HL-60 (cell line): Measurements from ENCODE around the gene MYO7A.

ENCODE experiments used
- GABPA ChIP-seq: IDR thresholded peaks from 2 replicates; pipeline ENCODE4 v1.6.1; 2012; ENCODE audit warnings: low read depth
- POLR2AphosphoS5 ChIP-seq: IDR thresholded peaks from 2 replicates; pipeline ENCODE4 v1.6.1; 2012; ENCODE audit warnings: low read depth
- SPI1 ChIP-seq: IDR thresholded peaks from 2 replicates; pipeline ENCODE4 v1.6.1; 2012; ENCODE audit warnings: low read depth, mild to moderate bottlenecking, borderline replicate concordance
- TF ChIP-seq, protein P1 (sequence below): IDR thresholded peaks from one replicate; pipeline ENCODE4 v1.5.1; 2011; ENCODE audit warnings: low read length, control low read depth, inconsistent platforms; ENCODE audit not compliant: insufficient read depth
- TF ChIP-seq, protein P2 (sequence below): IDR thresholded peaks from 2 replicates; pipeline ENCODE4 v1.6.1; 2012; ENCODE audit warnings: low read depth; ENCODE audit not compliant: insufficient replicate concordance

DNA sequence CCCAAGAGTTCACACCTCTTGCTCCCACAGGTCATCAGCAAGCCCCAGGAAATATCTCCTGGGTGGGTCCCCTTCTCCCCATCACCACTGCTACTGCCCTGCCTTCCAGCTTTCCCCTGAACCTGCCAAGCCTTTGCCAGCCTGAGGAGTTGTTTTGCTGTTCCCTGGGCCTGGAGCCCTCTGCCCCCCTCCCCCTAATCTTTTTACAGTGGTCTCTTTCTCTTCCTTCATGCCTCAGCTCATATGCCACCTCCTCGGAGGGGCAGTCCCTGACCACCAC is 18.9 kb downstream of the MYO7A start:
- TF ChIP-seq SPI1 (no peak), POLR2AphosphoS5 (no peak), GABPA (no peak)
- TF ChIP-seq, protein P1, sequence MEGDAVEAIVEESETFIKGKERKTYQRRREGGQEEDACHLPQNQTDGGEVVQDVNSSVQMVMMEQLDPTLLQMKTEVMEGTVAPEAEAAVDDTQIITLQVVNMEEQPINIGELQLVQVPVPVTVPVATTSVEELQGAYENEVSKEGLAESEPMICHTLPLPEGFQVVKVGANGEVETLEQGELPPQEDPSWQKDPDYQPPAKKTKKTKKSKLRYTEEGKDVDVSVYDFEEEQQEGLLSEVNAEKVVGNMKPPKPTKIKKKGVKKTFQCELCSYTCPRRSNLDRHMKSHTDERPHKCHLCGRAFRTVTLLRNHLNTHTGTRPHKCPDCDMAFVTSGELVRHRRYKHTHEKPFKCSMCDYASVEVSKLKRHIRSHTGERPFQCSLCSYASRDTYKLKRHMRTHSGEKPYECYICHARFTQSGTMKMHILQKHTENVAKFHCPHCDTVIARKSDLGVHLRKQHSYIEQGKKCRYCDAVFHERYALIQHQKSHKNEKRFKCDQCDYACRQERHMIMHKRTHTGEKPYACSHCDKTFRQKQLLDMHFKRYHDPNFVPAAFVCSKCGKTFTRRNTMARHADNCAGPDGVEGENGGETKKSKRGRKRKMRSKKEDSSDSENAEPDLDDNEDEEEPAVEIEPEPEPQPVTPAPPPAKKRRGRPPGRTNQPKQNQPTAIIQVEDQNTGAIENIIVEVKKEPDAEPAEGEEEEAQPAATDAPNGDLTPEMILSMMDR, result no peak
- TF ChIP-seq, protein P2, sequence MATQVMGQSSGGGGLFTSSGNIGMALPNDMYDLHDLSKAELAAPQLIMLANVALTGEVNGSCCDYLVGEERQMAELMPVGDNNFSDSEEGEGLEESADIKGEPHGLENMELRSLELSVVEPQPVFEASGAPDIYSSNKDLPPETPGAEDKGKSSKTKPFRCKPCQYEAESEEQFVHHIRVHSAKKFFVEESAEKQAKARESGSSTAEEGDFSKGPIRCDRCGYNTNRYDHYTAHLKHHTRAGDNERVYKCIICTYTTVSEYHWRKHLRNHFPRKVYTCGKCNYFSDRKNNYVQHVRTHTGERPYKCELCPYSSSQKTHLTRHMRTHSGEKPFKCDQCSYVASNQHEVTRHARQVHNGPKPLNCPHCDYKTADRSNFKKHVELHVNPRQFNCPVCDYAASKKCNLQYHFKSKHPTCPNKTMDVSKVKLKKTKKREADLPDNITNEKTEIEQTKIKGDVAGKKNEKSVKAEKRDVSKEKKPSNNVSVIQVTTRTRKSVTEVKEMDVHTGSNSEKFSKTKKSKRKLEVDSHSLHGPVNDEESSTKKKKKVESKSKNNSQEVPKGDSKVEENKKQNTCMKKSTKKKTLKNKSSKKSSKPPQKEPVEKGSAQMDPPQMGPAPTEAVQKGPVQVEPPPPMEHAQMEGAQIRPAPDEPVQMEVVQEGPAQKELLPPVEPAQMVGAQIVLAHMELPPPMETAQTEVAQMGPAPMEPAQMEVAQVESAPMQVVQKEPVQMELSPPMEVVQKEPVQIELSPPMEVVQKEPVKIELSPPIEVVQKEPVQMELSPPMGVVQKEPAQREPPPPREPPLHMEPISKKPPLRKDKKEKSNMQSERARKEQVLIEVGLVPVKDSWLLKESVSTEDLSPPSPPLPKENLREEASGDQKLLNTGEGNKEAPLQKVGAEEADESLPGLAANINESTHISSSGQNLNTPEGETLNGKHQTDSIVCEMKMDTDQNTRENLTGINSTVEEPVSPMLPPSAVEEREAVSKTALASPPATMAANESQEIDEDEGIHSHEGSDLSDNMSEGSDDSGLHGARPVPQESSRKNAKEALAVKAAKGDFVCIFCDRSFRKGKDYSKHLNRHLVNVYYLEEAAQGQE, result no peak
